K562 (cell line): ENCODE measurements around the gene LAMTOR4. TPM values are rescaled to one million over a fixed set of nuclear protein-coding genes. Genes with fewer than 3 reads are reported as not detected.

Experiments used
- ATAC-seq: fragments of 200-7000 bp; cut with Tn5 transposase; 3 replicates; pipeline ENCODE4 v1.9.1; 2020; ENCODE audit warnings: moderate library complexity
- BruUV-seq: library from RNA; stranded (reverse); fragments of 400-500 nt; replicated peaks from 2 replicates; lab custom pipeline; 2021; lab: Mats Ljungman, UMichigan
- CTCF ChIA-PET: fragments of 300-600 bp; formaldehyde crosslinking; extraction: SDS; loops from one replicate; lab custom pipeline; 2021; ENCODE audit warnings: low intra/inter-chr PET ratio; lab: Yijun Ruan, JAX
- POLR2A ChIA-PET: fragments of 300-600, 350-650 bp; sonication (Branson Sonifier 250); formaldehyde crosslinking; extraction: SDS; loops from one replicate; lab custom pipeline; 2021; ENCODE audit warnings: antibody characterized with exemption, inconsistent platforms; lab: Yijun Ruan, JAX
- DNase-seq, 4 experiments: peaks; one replicate each; pipeline versions ENCODE4 v3.0.0 to v3.0.0-alpha.2; 2011 to 2018; ENCODE audit warnings: low spot score in 3 of 4, mixed read lengths in 3 of 4; ENCODE audit errors: extremely low read depth in 1 of 4
- FAIRE-seq: peaks from 2 replicates; lab custom pipeline; 2011; peaks lifted over from hg19 to GRCh38; lab: Jason Lieb, UNC
- H2AFZ ChIP-seq: 2 replicates; pipeline ENCODE4 v1.6.0; 2011; ENCODE audit warnings: low read depth, low read length, control low read depth, inconsistent platforms
- H3K27ac ChIP-seq: fragments of 200-600 bp; 3 replicates; pipeline ENCODE4 v1.8.0; 2011; ENCODE audit warnings: low read depth, mild to moderate bottlenecking, control low read depth, inconsistent platforms, low read length, moderate library complexity, mixed read lengths; ENCODE audit errors: extremely low read depth
- H3K27me3 ChIP-seq, 2 experiments: fragments of 300-600 bp in 1 of 2; 2 replicates in 1 of 2; 3 replicates in 1 of 2; pipeline versions ENCODE4 v1.6.0 to v1.8.0; 2011; ENCODE audit warnings: inconsistent platforms in 2 of 2, low read length in 2 of 2, mild to moderate bottlenecking in 1 of 2, mixed read lengths in 1 of 2, moderate library complexity in 1 of 2; ENCODE audit not compliant: control insufficient read depth in 2 of 2, insufficient read depth in 2 of 2
- H3K36me3 ChIP-seq: fragments of 300-600 bp; 3 replicates; pipeline ENCODE4 v1.8.0; 2011; ENCODE audit warnings: mild to moderate bottlenecking, low read length, inconsistent platforms; ENCODE audit not compliant: control insufficient read depth, insufficient read depth
- H3K4me1 ChIP-seq, 2 experiments: fragments of 200-600 bp in 1 of 2; replicated peaks in 1 of 2; 2 replicates in 1 of 2; 3 replicates in 1 of 2; pipeline versions ENCODE4 v1.5.1 to v1.8.0; 2011; ENCODE audit warnings: inconsistent platforms in 2 of 2, low read length in 2 of 2, mild to moderate bottlenecking in 1 of 2, mixed read lengths in 1 of 2, moderate library complexity in 1 of 2; ENCODE audit not compliant: control insufficient read depth in 2 of 2, insufficient read depth in 2 of 2
- H3K4me2 ChIP-seq: 2 replicates; pipeline ENCODE4 v1.6.1; 2011; ENCODE audit warnings: low read length, control low read depth, inconsistent platforms, mixed read lengths; ENCODE audit not compliant: insufficient read depth
- H3K4me3 ChIP-seq: fragments of 200-600 bp; sonication (generic), shearing (Covaris generic); 2 replicates; pipeline ENCODE4 v1.5.1; 2016; ENCODE audit warnings: control low read depth, inconsistent platforms
- H3K79me2 ChIP-seq: fragments of 200-600 bp; 3 replicates; pipeline ENCODE4 v1.8.0; 2011; ENCODE audit warnings: low read length, inconsistent platforms; ENCODE audit not compliant: control insufficient read depth, insufficient read depth
- H3K9ac ChIP-seq, 2 experiments: 2 replicates each; pipeline versions ENCODE4 v1.6.0 to v1.6.1; 2011; ENCODE audit warnings: low read depth in 2 of 2, low read length in 2 of 2, control low read depth in 1 of 2, inconsistent platforms in 1 of 2, mild to moderate bottlenecking in 1 of 2, mixed read lengths in 1 of 2; ENCODE audit not compliant: insufficient read depth in 1 of 2
- H3K9me1 ChIP-seq: one replicate; pipeline ENCODE4 v1.6.0; 2011; ENCODE audit warnings: inconsistent platforms, mild to moderate bottlenecking, low read length, moderate library complexity; ENCODE audit not compliant: control insufficient read depth, insufficient read depth
- H3K9me3 ChIP-seq: replicated peaks from 2 replicates; pipeline ENCODE4 v1.5.1; 2011; ENCODE audit warnings: low read depth, low read length, inconsistent platforms; ENCODE audit not compliant: control insufficient read depth, insufficient read depth
- H4K20me1 ChIP-seq: replicated peaks from 2 replicates; pipeline ENCODE4 v1.6.1; 2011; ENCODE audit warnings: low read length, inconsistent platforms, mixed read lengths; ENCODE audit not compliant: control insufficient read depth, insufficient read depth
- KAT2B ChIP-seq: IDR thresholded peaks from one replicate; pipeline ENCODE4 v1.6.1; 2012; ENCODE audit warnings: low read depth, mild to moderate bottlenecking, control low read depth, inconsistent platforms, low read length, moderate library complexity
- KDM1A ChIP-seq, 2 experiments: fragments of 450-650 bp; IDR thresholded peaks; 2 replicates each; pipeline ENCODE4 v1.6.1; 2016; ENCODE audit warnings: mild to moderate bottlenecking in 2 of 2
- SAP30 ChIP-seq: fragments of 200-600 bp; sonication (generic); IDR thresholded peaks from 2 replicates; pipeline ENCODE4 v1.6.1; 2012; ENCODE audit warnings: borderline replicate concordance, low read depth, mild to moderate bottlenecking, moderate library complexity, low read length, control low read depth, inconsistent platforms; ENCODE audit not compliant: insufficient read depth, poor library complexity, severe bottlenecking
- SIRT6 ChIP-seq: IDR thresholded peaks from one replicate; pipeline ENCODE4 v1.6.1; 2012; ENCODE audit warnings: low read depth, mild to moderate bottlenecking, control low read depth, inconsistent platforms, low read length, moderate library complexity
- ZBTB40 ChIP-seq, 2 experiments: fragments of 450-650 bp in 1 of 2; sonication (generic) in 1 of 2; formaldehyde crosslinking in 1 of 2; IDR thresholded peaks; 2 replicates each; pipeline versions ENCODE4 v1.7.1 to v1.9.0; 2016 to 2022; ENCODE audit warnings: inconsistent platforms in 1 of 2, mild to moderate bottlenecking in 1 of 2, missing genetic modification reagents in 1 of 2
- WGBS: fragments of 100-300 bp; shearing (Covaris generic); methylation state at CpG from one replicate; pipeline ENCODE4 v1.1.6; 2016; ENCODE audit warnings: low coverage, mixed read lengths; ENCODE audit not compliant: insufficient coverage; ENCODE audit errors: missing lambda C conversion rate; 5-methylcytosine and 5-hydroxymethylcytosine counted together
- in situ Hi-C: fragments of 300-500 bp; cut with MboI; formaldehyde crosslinking; loops from 4 replicates; pipeline ENCODE4 v1.15.0; 2018; ENCODE audit warnings: inconsistent platforms, mixed read lengths
- intact Hi-C: fragments of 100-400 bp; cut with micrococcal nuclease; formaldehyde crosslinking; loops from 2 replicates; pipeline ENCODE4 v1.14.2; 2022
- polyA plus RNA-seq, 8 experiments: library from polyadenylated mRNA; depleted of rRNA in 4 of 8; stranded (reverse) in 5 of 8; unstranded in 3 of 8; fragments of >200 nt; fragmentation: Nextera tagmentation in 2 of 8; fragmentation: Illumina TruSeq in 1 of 8; extraction: Ambion mirVana in 2 of 8; extraction: Trizol in 1 of 8; gene quantifications; 2 replicates each; pipeline versions ENCODE4 v1.2.1 to v1.2.3, GENCODE V29; 2011 to 2014; ENCODE audit warnings: inconsistent platforms in 1 of 8, missing spikeins in 1 of 8
- total RNA-seq, 7 experiments: library from RNA; depleted of rRNA in 6 of 7; stranded (reverse); fragments of >200 nt in 6 of 7; fragmentation: Illumina TruSeq in 2 of 7; extraction: Trizol in 2 of 7; gene quantifications; 2 replicates each; pipeline versions ENCODE4 v1.2.1 to v1.2.3, GENCODE V29; 2011 to 2021; ENCODE audit warnings: low replicate concordance in 1 of 7

Gene LAMTOR4
- total and polyA plus RNA-seq, 9 of the 15 experiments (the other 6 are each of a cell fraction or from before 2014, with no cell fraction given): 79.6 to 314 (median 195) TPM

GRCh38 chr7:100173806-100174495 is 25.2 kb downstream of the LAMTOR4 start:
- no peak overlapping the region for H3K4me3 ChIP-seq
- ChIA-PET CTCF (no interaction called here), POLR2A (no interaction called here)
- H3K4me2 ChIP-seq: no peak overlapping the region
- no peak for FAIRE-seq
- H3K9me1 ChIP-seq: no peaks in the 10 kb centered on the region
- BruUV-seq: no TSS peak
- DNase-seq: peak in 1 of 4 experiments; percentile 17
- H3K9ac ChIP-seq: peak overlapping the region in 1 of 2 experiments; percentile 53; a peak in 2 of 4 replicates
- in situ Hi-C loops: no loop called here
- H2AFZ ChIP-seq: no peak overlapping the region
- H3K79me2 ChIP-seq: no peaks in the 10 kb centered on the region
- intact Hi-C loops: no loop called here
- H3K4me1 ChIP-seq: peaks cover 18 to 55% of the 10 kb centered on the region in 2 experiments; a peak in 4 of 5 replicates
- no peak overlapping the region for H3K27ac ChIP-seq
- TF ChIP-seq SAP30 (no peak), KDM1A (IDR thresholded peaks at IDR 0.05) (peak in 1 of 2 experiments; percentile 35; a peak in 1 of 4 replicates), KAT2B (no peak), ZBTB40 (IDR thresholded peaks at IDR 0.05) (no peak), ZBTB40 (CRISPR knock-in tag; IDR thresholded peaks at IDR 0.05) (no peak), SIRT6 (no peak)
- 50% methylated on average over 11 of the region's 11 CpGs for WGBS
- H3K36me3 ChIP-seq: no peaks in the 10 kb centered on the region
- no peak for ATAC-seq
- H3K27me3 ChIP-seq: no peaks in the 10 kb centered on the region
- H4K20me1 ChIP-seq: 0 out of 2 replicates have a peak, but pooled peaks cover 4% of the 10 kb centered on the region
- H3K9me3 ChIP-seq: no peaks in the 10 kb centered on the region
